ENCODE measurements around the gene IQGAP1.
"Not testable (repeated sequence)": the region's sequence is repeated elsewhere in the genome, so short reads cannot be mapped to it uniquely, and the experiment has no call there.

The IQGAP1 gene

DNA sequence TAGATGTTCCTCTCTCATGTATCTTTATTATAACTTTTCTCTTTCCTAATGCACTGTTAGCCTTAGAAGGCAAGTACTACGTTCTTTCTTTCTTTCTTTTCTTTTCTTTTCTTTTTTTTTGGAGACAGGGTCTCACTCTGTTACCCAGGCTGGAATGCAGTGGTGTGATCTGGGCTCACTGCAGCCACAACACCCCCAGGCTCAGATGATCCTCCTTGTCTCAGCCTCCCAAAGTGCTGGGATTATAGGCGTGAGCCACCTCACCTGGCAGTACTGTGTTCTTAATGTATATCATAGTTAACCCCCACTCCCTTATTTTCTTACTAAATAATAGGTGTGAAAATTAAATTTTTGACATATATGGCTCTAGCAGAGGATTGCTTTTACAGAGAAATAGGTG, 23.1 kb downstream of the IQGAP1 start:
- no peak for DNase-seq (ENCODE audit: low spot score)

DNA sequence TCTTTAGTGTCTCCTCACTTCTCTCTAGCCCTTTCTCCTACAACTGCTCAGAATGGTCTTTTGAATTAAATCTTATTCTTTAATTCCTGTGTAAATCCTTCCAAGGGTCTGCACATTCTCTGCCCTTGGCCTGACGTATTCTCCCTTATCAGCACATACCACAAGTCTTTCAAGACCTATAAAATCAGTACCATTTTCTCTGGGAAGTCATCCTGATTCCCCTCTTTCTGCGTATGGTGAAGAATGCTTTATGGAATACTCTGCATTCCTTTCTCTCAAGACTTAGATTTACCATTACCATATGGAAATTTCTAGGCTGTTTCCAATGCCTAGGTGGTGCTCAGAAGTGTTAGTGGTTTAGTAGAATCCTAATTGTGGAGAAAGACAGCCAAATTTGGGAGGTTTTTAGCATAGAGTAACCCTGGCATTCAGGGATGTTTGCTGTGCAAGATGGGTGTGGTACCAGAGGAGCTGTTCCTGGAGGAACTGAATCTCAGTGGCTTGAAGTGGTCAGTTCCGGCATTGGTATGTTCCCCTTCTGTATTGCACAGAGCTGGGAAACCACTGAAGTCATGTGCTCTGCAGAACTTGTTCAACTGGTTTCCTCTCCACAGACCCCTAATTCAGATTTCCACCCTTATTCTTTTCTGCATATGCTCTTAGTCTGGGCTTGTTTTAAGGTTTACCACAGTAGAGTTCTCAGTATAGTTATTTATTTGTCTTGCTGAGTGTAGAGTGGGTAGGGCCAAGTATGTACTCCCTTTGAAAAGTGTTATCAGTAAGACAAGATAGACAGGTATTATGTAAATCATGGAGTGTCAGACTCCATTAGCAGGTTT, 24.5 kb downstream of the IQGAP1 start:
- DNase-seq (ENCODE audit: low spot score): peak; percentile 59

DNA sequence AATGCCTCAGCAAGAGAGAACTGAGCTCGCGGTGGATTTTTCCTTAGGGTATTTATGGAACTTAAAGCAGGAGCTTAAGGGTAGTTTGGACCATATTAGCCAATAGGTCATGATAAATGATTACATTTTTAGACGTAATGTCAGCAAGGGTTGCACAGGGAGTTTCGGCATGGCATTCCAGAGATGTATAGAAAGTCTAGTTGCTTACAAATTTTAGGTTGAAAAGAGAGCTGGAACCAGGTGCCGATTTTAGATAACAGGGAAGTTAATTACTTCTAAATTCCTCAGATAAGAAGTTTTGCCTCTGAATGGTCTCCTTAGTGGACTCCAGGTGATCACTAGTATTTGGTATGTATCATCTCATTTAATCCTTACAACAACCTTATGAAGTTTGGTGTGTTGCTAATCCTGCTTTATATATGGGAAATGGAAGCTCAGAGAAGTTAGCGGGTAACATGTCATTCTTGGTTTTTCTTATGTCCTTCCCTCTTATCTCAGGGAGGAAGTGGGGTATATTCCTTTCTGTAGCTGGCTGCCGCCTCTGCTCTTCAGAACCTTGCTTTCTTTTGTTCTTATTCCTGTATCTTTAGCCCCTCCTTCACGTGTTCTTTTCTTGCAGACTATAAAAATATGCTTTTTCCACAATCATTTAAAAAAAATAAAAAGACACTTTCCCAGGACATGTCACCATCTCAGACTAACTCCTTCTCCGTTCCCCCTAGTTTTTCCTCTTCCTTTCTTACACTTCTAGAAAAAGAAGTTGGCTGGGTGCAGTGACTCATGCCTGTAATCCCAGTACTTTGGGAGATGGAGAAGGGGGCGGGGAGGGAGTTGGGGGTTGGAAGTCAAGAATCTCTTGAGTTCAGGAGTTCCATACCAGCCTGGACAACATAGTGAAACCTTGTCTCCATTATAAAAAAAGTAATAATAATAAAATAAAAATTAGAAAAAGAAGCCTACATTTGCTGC, 25.7 kb downstream of the IQGAP1 start:
- DNase-seq (ENCODE audit: low spot score): peak; percentile 29

DNA sequence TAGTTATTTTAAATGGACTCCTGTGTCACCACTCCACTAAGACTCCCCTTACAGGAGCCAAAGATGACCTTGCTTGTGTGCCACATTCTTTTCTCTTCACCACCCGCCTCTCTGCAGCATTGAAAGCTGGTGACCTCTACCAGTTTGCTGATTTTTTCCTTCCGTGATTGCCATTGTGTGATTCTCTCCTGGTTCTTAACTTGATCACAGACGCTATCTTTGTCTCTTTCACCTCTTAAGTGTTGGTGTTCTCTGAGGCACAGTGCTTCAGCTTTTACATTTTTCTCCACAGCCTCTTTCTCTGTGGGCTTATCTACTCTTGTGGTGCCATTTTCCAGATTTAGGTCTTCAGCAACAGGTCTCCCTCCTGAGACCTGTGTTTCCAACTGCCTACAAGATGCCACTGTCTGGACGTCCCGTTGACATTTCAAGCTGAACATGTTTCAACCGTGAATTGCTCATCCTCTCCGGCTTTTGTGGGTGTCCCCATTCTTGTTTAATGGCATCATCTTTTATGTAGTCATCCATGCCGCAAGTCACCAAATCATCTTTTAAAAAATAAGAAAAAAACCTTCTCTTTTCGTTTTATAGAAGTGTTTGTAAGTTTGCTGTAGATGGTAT, 26.5 kb downstream of the IQGAP1 start:
- DNase-seq (ENCODE audit: low spot score): peak; percentile 66

DNA sequence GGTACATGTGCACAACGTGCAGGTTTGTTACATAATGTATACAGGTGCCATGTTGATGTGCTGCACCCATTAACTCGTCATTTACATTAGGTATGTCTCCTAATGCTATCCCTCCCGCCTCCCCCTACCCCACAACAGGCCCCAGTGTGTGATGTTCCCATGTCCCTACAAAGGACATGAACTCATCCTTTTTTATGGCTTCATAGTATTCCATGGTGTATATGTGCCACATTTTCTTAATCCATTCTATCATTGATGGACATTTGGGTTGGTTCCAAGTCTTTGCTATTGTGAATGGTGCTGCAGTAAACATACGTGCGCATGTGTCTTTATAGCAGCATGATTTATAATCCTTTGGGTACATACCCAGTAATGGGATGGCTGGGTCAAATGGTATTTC, 28.0 kb downstream of the IQGAP1 start:
- DNase-seq (ENCODE audit: low spot score): not testable (repeated sequence)

DNA sequence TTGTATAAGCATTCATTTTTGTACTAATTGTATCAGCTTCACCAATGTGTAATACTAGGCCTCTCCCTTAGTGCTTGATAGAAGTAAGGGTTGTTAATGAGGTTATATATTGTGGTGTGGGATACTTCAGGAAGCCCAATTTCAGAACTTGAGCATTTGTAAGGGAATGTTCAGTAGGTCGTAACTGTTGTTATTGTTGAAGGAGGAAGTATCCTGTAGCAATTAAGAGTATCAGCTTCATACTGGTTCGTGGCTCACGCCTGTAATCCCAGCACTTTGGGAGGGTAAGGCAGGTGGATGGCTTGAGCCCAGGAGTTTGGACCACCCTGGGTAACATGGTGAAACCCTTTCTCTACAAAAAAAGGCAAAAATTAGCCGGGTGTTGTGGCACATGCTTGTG, 30.6 kb downstream of the IQGAP1 start:
- no peak for DNase-seq (ENCODE audit: low spot score)

DNA sequence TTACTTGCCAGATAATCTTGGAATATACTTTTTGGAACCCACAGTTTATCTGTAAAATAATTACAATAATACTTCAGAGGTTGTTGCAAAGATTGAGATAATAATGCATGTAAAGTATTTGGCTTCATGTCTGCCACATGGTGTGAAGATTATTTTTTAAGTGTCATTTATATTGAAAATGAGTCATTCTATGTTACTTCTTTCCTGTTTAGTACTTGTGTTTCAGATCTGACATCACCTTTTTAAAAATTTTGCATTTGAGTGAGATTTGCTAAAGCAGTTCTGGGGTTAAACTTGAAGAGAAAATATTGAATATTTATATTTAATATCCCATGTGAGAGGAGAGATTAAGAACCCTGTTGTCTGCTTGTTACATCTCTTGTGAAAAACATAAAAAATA, 31.2 kb downstream of the IQGAP1 start:
- DNase-seq (ENCODE audit: low spot score): no peak

- peak; percentile 75 for DNase-seq (ENCODE audit: low spot score)
Observed at GRCh38 chr15:90419738-90420406, 31.8 kb downstream of the IQGAP1 start.

DNA sequence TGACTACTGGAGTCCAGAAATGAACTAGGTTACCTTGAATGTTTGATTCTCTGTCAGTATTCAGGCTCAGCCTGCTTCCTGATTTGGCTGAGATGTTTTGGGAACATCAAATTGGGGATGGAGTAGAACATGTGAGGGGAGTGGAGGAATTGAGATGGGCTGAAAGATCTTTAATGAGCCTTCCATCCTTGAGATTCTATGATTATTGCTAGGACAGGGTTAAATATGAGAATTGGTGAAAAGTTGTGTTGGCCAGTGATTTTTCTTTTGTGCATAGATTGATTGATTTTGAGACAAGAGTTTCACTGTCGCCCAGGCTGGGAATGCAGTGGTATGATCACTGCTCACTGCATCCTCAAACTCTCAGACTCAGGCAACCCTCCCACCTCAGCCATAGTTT, 32.4 kb downstream of the IQGAP1 start:
- no peak for DNase-seq (ENCODE audit: low spot score)

DNA sequence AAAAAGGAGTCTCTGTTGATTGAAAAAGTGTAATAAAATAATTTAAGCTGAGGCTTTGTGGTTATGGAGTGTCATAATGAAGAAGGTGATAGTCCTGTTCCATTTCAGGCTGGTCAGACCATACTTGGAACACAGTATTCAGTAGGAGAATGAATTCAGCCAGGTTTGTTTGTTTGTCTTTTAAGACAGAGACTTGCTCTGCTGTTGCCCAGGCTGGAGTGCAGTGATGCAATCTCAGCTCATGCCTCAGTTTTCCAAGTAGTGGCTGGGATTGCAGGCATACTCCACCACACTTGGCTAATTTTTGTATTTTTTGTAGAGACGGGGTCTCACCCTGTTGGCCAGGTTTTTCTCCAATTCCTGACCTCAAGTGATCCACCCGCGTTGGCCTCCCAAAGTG, 33.5 kb downstream of the IQGAP1 start:
- DNase-seq (ENCODE audit: low spot score): no peak

- DNase-seq (ENCODE audit: low spot score): no peak
Observed at GRCh38 chr15:90422043-90422442, 34.0 kb downstream of the IQGAP1 start.

GRCh38 chr15:90422936-90423335, 34.9 kb downstream of the IQGAP1 start:
- no peak for DNase-seq (ENCODE audit: low spot score)

GRCh38 chr15:90423801-90424319, 35.8 kb downstream of the IQGAP1 start:
- DNase-seq (ENCODE audit: low spot score): no peak

DNA sequence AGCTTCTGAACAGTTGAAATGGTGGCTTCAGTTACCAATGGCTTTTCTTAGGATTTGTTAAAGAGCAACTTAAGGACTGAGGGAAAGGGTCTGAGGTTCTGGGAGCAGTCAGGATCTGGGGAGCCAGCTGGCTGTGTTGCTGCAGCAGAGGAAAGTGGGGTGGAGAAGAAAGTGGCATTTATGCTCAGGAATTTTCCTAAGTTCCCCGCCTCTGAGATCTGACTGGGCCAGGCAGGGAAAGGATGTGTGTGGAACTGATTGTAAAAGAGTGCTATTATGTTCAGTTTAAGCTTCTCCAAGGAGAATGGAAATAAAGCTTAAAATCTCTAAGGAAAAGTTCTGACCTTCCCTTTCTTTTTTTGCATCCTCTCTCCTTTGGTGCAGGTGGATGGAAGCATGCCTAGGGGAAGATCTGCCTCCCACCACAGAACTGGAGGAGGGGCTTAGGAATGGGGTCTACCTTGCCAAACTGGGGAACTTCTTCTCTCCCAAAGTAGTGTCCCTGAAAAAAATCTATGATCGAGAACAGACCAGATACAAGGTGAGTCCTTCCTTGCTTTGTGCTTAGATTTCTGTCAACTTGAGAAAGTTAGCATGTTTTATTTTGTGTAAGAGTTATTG, 37.8 kb downstream of the IQGAP1 start:
- no peak for DNase-seq (ENCODE audit: low spot score)

- DNase-seq (ENCODE audit: low spot score): no peak
Observed at GRCh38 chr15:90427185-90427584, 39.1 kb downstream of the IQGAP1 start.

DNA sequence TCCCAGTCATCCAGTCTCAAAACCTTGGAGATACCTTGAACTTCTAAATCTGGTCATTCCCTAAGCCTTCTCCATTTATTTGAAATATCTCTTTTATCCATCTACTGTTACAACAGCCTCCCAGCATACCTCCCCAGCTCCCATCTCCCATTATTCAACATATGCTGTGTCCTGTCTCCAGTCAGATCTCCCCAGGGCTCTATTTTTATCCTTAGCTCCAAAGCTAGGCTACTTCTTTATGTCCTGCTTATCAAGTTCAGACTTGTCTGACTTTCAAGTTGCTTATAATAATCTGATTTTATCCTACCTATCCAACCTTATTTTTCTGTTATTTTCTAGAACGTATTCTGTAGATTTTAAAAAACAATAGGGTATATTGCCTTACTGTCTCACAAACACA, 44.2 kb downstream of the IQGAP1 start:
- DNase-seq (ENCODE audit: low spot score): no peak

DNA sequence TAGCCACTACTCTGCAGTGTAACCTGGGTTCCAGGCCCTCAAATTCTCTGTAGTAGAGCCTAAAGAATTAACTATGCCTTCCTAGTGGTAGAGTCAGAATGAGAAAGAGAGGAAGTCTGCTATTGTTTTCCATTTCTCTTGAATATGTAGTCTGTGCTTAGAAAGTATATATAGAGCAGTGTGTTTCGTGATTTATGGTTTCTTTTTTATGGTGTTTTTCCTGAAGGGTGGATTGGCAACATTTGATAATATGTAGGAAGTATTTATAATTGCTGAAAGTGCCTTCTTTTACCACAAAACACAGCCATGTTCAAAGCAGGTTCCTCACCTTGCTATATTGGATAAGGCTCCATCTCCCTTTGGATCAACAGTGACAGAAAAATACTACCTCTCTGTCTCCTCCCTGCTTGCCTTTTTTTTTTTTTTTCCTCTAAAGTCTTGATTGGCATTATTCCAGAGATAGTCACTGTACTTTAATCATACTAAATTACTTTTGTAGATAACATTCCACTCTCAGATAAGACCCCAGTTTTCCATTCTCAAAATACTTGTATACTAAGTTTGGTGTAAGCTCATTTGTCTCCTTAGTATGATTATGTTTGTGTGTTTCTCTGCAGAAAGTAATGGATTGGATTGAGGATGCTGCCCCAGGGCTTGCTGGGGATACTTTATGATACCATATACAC, 47.8 kb downstream of the IQGAP1 start:
- DNase-seq (ENCODE audit: low spot score): no peak

DNA sequence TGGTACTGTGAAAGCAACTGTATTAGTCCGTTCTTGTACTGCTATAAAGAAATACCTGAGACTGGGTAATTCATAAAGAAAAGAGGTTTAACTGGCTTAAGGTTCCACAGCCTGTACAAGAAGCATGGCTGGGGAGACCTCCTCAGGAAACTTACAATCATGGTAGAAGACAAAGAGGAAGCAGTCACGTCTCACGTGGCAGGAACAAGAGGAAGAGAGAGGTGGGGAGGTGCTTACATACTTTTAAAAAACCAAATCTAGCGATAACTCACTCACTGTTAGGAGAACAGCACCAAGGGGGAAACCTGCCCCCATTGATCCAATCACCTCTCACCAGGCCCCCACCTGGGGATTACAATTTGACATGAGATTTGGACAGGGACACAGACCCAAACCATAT, 48.9 kb downstream of the IQGAP1 start:
- DNase-seq (ENCODE audit: low spot score): no peak

DNA sequence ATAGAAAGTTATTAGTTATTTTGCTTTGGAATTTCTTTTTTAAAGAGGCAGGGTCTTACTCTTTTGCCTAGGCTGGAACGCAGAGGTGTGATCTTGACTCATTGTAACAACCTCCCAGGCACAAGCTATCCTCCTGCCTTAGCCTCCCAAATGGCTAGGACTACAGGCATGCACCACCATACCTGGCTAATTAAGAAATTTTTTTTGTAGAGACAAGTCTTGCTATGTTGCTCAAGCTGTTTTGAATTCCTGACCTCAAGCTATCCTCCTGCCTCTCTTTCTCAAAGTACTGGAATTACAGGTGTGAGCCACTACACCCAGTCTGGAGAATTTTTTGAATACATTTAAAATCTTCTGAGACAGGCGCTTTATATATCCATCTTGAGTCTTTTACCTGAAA, 49.5 kb downstream of the IQGAP1 start:
- DNase-seq (ENCODE audit: low spot score): no peak

GRCh38 chr15:90439946-90440345, 51.9 kb downstream of the IQGAP1 start:
- no peak for DNase-seq (ENCODE audit: low spot score)

DNA sequence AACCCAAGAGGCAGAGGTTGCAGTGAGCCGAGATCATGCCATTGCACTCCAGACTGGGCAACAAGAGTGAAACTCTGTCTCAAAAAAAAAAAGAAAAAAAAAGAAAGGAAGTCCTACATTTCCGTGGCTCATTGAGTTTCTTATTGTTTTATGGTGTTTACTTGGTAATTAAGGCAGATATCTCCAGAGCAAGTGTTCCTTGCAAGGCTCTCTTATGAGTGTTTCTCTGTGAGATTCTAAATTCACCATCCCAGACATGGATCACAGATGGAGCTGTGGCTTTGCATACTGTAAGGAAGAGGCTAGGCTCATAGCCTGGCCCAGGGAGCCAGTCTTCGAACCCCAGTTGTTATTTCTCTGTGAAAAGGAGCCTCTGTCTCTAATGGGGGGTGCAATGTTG, 53.0 kb downstream of the IQGAP1 start:
- DNase-seq (ENCODE audit: low spot score): no peak

All from kidney tubule cell (primary cell).